Amniotic stem cell (primary cell): ENCODE data around the gene FCSK.
"Not testable (repeated sequence)": the region's sequence is repeated elsewhere in the genome, so short reads cannot be mapped to it uniquely, and the experiment has no call there.

Experiments used
- DNase-seq: peaks from one replicate; lab custom pipeline; 2025; lab: John Stamatoyannopoulos, UW

Gene FCSK

DNA sequence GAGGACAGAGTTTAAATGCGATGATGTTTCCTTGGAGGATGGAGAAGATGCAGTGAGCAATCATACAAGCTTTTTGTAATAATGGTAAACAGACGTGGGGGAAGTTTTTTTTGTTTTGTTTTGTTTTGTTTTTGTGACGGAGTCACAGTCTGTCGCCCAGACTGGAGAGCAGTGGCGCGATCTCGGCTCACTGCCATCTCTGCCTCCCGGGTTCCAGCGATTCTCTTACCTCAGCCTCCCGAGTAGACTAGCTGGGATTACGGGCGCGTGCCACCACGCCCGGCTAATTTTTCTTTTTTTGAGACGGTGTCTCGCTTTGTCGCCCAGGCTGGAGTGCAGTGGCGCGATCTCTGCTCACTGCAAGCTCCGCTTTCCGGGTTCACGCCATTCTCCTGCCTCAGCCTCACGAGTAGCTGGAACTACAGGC is 70.0 kb downstream of the FCSK start:
- DNase-seq: not testable (repeated sequence)

DNA sequence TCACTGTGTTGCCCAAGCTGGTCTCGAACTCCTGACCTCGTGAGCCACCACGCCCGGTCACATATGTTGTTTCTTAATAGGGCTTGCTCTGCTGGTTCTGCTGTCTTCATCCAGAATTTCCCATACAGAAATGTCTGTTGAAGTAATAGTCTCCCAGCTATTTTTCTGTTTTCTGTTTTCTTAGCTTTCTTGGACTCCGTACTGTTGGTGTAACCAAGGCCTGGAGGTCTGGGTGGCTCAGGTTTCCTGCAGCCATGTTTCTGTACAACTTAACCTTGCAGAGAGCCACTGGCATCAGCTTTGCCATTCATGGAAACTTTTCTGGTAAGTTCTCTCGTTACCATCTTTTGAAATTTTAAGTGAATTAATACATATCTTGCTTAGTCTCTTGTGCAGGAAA is 72.0 kb downstream of the FCSK start:
- no peak for DNase-seq

DNA sequence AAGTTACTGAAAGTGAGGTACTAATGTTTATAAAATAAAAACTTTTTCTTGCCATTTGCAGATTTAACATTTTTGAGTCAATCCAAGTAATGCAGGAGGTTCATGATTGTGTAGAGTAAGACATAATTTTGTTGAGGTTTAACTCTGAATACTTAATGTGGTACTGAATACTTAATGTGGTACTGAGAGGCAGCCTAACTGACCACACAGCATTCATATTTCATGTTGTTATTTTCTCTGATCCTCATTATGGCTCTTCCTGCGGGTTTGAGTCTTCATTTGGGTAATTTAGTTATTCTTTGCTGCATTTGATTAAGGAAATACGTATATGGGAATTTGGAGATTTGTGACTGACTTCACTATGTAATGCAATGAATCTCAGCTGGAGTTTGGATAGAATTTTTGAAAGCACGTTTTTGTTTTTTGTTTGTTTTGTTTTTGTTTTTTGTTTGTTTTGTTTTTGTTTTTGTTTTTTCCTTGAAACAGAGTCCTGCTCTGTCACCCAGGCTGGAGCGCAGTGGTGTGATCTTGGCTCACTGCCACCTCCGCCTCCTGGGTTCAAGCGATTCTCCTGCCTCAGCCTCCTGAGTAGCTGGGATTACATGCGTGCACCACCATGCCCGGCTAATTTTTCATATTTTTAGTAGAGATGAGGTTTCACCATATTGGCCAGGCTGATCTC is 73.1 kb downstream of the FCSK start:
- no peak for DNase-seq

DNA sequence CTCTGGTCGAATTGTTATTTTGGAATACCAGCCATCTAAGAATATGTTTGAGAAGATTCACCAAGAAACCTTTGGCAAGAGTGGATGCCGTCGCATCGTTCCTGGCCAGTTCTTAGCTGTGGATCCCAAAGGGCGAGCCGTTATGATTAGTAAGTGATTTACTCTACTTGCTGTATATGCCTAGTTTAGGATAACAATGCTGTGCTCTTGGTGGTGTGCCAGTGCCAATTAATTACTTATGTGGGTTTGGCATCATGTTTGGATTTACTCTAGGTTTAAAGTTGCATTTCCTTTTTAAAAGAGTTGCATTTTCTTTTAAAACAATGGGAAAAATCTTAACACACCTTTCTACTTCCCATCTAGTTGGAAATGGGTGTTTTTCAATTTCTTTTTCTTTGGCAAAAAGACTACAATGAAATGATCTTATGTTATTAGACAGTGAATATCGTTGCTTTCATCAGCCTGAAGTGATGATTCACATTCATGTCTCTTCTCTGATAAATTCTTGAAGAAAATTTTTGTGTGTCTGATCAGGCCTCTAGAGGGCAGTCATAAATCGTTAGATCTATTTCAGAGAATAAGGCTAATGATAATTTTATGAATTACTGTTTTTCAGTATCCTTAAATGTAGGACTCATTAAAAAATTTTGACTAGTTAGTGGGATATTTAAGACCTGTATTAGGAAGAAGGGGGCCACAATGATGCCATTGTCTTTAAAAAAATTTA is 74.8 kb downstream of the FCSK start:
- no peak for DNase-seq
